ENCODE results near the gene NR3C1. TPM values are rescaled to one million over a fixed set of nuclear protein-coding genes. Genes with fewer than 3 reads are reported as not detected.

Gene NR3C1
- total RNA-seq, 1 donor from 2014 or later, result 0.17 TPM

DNA sequence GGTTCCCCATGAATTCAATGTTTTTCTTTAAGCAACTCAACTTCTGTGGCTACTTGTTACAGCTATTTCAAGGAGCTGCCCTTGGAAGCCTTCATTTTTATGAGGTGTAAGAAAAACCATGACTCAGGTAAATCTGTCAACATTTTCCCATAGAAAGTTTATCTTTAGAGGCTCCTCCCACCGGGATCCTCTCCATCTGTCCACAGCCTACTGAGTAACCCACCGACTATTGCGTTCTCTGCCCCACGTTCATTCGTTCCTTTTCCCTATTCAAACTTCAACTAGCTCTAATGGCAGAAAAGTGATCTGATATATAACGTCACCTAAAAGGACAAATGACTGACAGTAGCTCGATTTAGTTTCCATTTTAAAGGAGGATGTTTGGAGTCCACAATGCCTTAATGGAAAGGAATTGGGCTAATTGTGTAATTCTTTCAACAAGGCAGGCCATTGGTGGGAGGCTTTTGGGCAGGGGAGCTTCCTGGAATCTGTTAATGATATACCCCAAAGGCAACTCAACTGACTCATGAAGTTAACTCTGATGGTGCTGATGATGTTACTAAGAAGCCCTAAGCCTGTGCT is 29.3 kb upstream of the NR3C1 start:
- Histone ChIP-seq H3K4me2 (no peak overlapping the region), H3K4me3 (no peak overlapping the region), H3K36me3 (no peaks in the 10 kb centered on the region), H3K9ac (no peak overlapping the region), H3K27me3 (no peaks in the 10 kb centered on the region), H3K4me1 (no peaks in the 10 kb centered on the region), H4K20me1 (ENCODE audit: low read depth) (no peaks in the 10 kb centered on the region), H3F3A (ENCODE audit: low read depth) (no peaks in the 10 kb centered on the region), H2AFZ (replicated peaks) (no peak overlapping the region), H3K79me2 (ENCODE audit: low read depth) (no peaks in the 10 kb centered on the region), H3K9me3 (ENCODE audit: low read depth) (no peaks in the 10 kb centered on the region), H3K27ac (no peak overlapping the region)
- Mint-ChIP-seq H3K4me1 (no peaks in the 10 kb centered on the region), H3K36me3 (no peaks in the 10 kb centered on the region), H3K27me3 (ENCODE audit: insufficient read depth, low read depth) (peaks cover 2% of the 10 kb centered on the region), H3K4me3 (no peak overlapping the region), H3K27ac (no peak overlapping the region), H3K9me3 (no peaks in the 10 kb centered on the region)
- TF ChIP-seq EZH2 (IDR thresholded peaks at IDR 0.05), result no peak
- DNase-seq (ENCODE audit: low spot score), result no peak

DNA sequence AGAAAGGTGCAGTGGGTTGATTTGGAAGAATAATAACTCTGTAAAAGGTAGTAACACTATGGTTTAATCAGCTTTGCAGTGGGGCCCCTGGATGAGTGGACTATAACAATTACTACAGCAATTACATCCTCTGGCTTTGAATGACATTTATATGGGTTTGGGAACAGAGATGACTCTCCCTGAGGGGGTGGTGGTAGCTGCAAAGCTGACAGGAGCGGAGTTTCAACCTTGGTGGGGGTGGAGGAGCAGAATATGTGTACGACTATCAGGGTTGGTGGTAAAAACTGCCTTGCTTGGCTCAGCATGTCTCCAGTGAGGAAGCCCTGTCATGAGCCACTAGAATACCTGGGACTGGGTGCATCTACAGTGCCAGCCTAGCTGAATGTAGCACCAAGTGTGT is 28.3 kb upstream of the NR3C1 start:
- H3K4me1 Mint-ChIP-seq, result no peaks in the 10 kb centered on the region

DNA sequence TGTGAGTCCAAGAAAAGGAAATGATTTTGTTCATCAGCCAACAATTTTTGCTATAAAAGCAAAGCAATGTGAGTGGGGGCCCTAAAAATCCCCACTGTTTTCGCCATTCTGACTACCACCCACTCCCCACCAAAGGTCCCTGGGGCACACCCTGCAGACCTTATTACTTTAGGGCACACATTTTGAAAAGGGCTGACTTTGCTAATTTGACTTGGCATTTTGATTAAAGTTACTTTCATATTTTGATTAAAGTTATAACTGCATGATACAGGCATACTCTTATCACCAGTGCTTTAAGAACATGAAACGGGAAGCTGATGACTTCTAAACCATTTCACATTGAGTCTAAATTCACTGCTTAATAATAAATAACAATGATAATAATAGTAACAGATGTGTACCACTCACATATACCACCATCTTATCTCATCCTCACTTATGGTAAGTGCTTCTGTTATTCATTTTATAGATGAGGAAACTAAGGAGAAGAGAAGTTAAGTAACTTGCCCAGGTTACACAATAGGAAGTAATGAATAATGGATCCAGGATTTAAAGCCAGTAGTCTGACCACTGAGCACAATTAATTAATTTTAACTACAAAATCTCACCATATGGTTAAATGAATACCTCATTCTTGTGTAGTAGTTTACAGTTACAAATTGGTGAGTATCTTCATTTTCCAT is 25.4 kb upstream of the NR3C1 start:
- Mint-ChIP-seq H3K36me3 (no peaks in the 10 kb centered on the region), H3K4me1 (no peaks in the 10 kb centered on the region), H3K27ac (no peak overlapping the region), H3K9me3 (no peaks in the 10 kb centered on the region), H3K4me3 (no peak overlapping the region), H3K27me3 (ENCODE audit: insufficient read depth, low read depth) (peaks cover 2% of the 10 kb centered on the region)
- Histone ChIP-seq H3K4me2 (no peak overlapping the region), H4K20me1 (ENCODE audit: low read depth) (no peaks in the 10 kb centered on the region), H3F3A (ENCODE audit: low read depth) (no peaks in the 10 kb centered on the region), H3K9me3 (ENCODE audit: low read depth) (no peaks in the 10 kb centered on the region), H3K27ac (no peak overlapping the region), H3K79me2 (ENCODE audit: low read depth) (no peaks in the 10 kb centered on the region), H3K4me3 (no peak overlapping the region), H3K27me3 (no peaks in the 10 kb centered on the region), H3K9ac (no peak overlapping the region), H3K4me1 (no peaks in the 10 kb centered on the region), H3K36me3 (no peaks in the 10 kb centered on the region), H2AFZ (replicated peaks) (no peak overlapping the region)
- no peak for DNase-seq (ENCODE audit: low spot score)
- TF ChIP-seq, protein P1, sequence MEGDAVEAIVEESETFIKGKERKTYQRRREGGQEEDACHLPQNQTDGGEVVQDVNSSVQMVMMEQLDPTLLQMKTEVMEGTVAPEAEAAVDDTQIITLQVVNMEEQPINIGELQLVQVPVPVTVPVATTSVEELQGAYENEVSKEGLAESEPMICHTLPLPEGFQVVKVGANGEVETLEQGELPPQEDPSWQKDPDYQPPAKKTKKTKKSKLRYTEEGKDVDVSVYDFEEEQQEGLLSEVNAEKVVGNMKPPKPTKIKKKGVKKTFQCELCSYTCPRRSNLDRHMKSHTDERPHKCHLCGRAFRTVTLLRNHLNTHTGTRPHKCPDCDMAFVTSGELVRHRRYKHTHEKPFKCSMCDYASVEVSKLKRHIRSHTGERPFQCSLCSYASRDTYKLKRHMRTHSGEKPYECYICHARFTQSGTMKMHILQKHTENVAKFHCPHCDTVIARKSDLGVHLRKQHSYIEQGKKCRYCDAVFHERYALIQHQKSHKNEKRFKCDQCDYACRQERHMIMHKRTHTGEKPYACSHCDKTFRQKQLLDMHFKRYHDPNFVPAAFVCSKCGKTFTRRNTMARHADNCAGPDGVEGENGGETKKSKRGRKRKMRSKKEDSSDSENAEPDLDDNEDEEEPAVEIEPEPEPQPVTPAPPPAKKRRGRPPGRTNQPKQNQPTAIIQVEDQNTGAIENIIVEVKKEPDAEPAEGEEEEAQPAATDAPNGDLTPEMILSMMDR (IDR thresholded peaks at IDR 0.05), result no peak
- TF ChIP-seq EZH2 (IDR thresholded peaks at IDR 0.05) (no peak), EZH2phosphoT487 (IDR thresholded peaks at IDR 0.05) (no peak)

More for the DNA sequence above, 28.3 kb upstream of the NR3C1 start:
- Histone ChIP-seq H3K4me1 (no peaks in the 10 kb centered on the region), H3K27ac (no peak overlapping the region), H3F3A (ENCODE audit: low read depth) (no peaks in the 10 kb centered on the region), H3K79me2 (ENCODE audit: low read depth) (no peaks in the 10 kb centered on the region), H3K4me3 (no peak overlapping the region), H3K36me3 (no peaks in the 10 kb centered on the region), H3K9ac (no peak overlapping the region), H4K20me1 (ENCODE audit: low read depth) (no peaks in the 10 kb centered on the region), H3K4me2 (no peak overlapping the region), H3K27me3 (no peaks in the 10 kb centered on the region), H2AFZ (replicated peaks) (no peak overlapping the region), H3K9me3 (ENCODE audit: low read depth) (no peaks in the 10 kb centered on the region)
- no peak for DNase-seq (ENCODE audit: low spot score)
- Mint-ChIP-seq H3K27ac (no peak overlapping the region), H3K9me3 (no peaks in the 10 kb centered on the region), H3K4me3 (no peak overlapping the region), H3K27me3 (ENCODE audit: insufficient read depth, low read depth) (peaks cover 2% of the 10 kb centered on the region), H3K36me3 (no peaks in the 10 kb centered on the region)
- TF ChIP-seq EZH2phosphoT487 (IDR thresholded peaks at IDR 0.05) (no peak), EZH2 (IDR thresholded peaks at IDR 0.05) (no peak)
- TF ChIP-seq, protein P1 (IDR thresholded peaks at IDR 0.05), result no peak

DNA sequence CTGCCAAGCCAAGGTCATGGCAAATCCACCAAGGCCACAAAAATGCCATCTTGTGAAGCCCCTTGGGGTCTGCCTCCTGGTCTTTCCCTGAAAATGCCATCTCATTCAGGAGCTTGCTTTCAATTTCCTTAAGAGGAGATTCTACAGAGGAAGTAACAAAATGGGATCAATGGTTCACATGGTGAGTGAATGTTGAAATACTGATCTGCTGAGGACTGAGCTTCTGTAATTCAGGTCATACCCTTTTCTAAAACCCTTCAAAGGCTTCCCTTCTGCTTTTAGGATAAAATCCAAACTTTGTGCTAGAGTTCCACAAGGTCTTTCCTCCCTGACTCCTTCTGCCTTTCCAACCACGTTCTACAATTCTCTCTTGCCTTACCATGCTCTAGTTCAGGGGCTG is 24.7 kb upstream of the NR3C1 start:
- Mint-ChIP-seq H3K9me3 (no peaks in the 10 kb centered on the region), H3K4me3 (no peak overlapping the region), H3K27me3 (ENCODE audit: insufficient read depth, low read depth) (peaks cover 2% of the 10 kb centered on the region), H3K36me3 (no peaks in the 10 kb centered on the region), H3K4me1 (no peaks in the 10 kb centered on the region), H3K27ac (no peak overlapping the region)
- Histone ChIP-seq H3K4me3 (no peak overlapping the region), H3K36me3 (no peaks in the 10 kb centered on the region), H3F3A (ENCODE audit: low read depth) (no peaks in the 10 kb centered on the region), H3K4me2 (no peak overlapping the region), H3K27me3 (no peaks in the 10 kb centered on the region), H2AFZ (replicated peaks) (no peak overlapping the region), H3K79me2 (ENCODE audit: low read depth) (no peaks in the 10 kb centered on the region), H3K27ac (no peak overlapping the region), H3K9me3 (ENCODE audit: low read depth) (no peaks in the 10 kb centered on the region), H3K4me1 (no peaks in the 10 kb centered on the region), H3K9ac (no peak overlapping the region), H4K20me1 (ENCODE audit: low read depth) (no peaks in the 10 kb centered on the region)
- TF ChIP-seq, protein P1 (IDR thresholded peaks at IDR 0.05), result no peak
- TF ChIP-seq EZH2 (IDR thresholded peaks at IDR 0.05) (no peak), EZH2phosphoT487 (IDR thresholded peaks at IDR 0.05) (no peak)
- no peak for DNase-seq (ENCODE audit: low spot score)

Measured in neural progenitor cell (in vitro differentiated cells).